ENCODE measurements around the gene ATL1.

The ATL1 gene

DNA sequence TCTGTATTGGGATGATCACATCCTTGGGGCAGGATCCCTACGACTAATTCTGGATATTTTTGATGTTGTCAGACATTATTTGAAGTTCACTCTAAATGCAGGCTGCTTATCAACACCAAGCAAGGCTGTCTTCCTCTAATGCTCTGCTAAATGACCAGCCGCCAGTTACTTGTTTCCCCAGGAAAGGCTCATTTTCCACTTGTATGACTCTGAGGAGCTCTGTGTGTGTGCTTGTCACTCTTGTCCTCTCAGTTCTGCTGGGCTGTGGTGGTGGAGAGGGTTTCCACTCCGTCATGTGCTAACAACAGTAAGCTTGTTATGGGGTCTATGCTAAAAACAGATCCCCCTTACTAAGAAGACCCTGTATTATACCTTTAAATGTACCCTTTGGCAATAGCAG, 42.1 kb downstream of the ATL1 start:
- Histone ChIP-seq H3K9me3 (ENCODE audit: control insufficient read depth, insufficient read depth, low read length) (no peaks in the 10 kb centered on the region), H3K9ac (ENCODE audit: low read depth, low read length) (no peak overlapping the region), H3K36me3 (ENCODE audit: insufficient read depth, low read length) (no peaks in the 10 kb centered on the region), H3K4me1 (ENCODE audit: insufficient read depth, low read length) (peaks cover 10% of the 10 kb centered on the region; the same call in 1 of the 2 replicates)

DNA sequence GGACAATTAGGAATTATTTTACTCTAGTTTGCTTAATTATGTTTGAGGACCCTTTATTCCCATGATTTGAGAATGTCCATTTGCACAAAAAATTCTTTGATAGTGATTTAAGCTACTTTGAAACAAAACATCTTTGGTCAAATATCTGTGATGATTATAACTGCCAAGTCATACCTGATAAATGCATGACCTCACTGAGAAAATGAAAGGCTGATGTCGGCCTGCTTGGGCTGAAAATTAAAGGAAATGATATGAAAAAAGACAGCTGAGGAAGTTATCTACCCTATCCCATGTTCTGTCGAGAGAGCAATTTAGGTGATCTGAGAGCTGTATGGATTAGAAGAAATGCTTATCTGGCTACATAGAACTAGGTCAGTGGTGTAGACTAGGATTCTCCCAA, 43.6 kb downstream of the ATL1 start:
- H3K9ac ChIP-seq (ENCODE audit: low read depth, low read length) = no peak overlapping the region
- no peaks in the 10 kb centered on the region for H3K36me3 ChIP-seq (ENCODE audit: insufficient read depth, low read length)
- no peaks in the 10 kb centered on the region for H3K9me3 ChIP-seq (ENCODE audit: control insufficient read depth, insufficient read depth, low read length)
- H3K4me1 ChIP-seq (ENCODE audit: insufficient read depth, low read length) = peaks cover 10% of the 10 kb centered on the region; the same call in 1 of the 2 replicates

DNA sequence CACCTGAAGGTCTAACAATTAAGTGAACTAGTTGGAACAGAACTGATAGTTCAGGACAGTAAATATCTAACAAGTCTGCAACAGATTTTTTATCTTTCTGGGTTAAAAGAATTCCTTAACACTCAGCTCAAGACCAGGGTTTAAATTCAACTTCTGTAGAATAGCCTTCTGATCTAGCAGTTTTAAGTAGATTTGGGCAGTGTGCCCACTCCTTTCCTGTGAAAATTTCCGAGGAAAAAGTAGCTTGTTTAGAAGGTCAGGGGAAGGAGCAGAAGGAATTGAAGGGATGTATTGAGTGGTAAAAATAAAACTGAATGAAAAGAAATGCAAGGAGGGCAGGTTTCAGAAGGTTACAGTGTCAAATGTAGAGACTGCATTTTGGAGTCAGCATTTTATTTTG, 45.8 kb downstream of the ATL1 start:
- Histone ChIP-seq H3K36me3 (ENCODE audit: insufficient read depth, low read length) (no peaks in the 10 kb centered on the region), H3K9ac (ENCODE audit: low read depth, low read length) (no peak overlapping the region), H3K4me1 (ENCODE audit: insufficient read depth, low read length) (peaks cover 6% of the 10 kb centered on the region; the same call in 1 of the 2 replicates), H3K9me3 (ENCODE audit: control insufficient read depth, insufficient read depth, low read length) (no peaks in the 10 kb centered on the region)

DNA sequence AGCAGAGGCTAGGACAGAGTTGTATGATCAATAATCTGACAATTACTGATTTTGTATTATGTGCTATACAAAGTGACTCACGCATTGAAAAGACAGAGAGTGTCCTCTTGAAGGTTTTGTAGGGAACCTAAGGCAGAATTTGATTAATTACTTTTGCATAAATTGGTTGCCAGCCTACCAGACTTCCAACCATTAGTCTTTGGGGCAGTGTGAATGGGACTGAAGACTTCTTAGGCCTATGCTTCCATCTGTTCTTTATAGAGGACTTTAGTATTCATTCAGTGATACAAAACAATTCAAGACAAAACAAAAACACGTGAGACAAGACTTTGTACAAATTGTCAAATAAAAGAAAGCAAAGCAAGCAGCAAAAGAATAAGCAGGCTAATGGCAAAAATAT, 46.5 kb downstream of the ATL1 start:
- no peak overlapping the region for H3K9ac ChIP-seq (ENCODE audit: low read depth, low read length)
- no peaks in the 10 kb centered on the region for H3K36me3 ChIP-seq (ENCODE audit: insufficient read depth, low read length)
- H3K4me1 ChIP-seq (ENCODE audit: insufficient read depth, low read length) = peaks cover under 1% of the 10 kb centered on the region; the same call in 1 of the 2 replicates
- no peaks in the 10 kb centered on the region for H3K9me3 ChIP-seq (ENCODE audit: control insufficient read depth, insufficient read depth, low read length)

DNA sequence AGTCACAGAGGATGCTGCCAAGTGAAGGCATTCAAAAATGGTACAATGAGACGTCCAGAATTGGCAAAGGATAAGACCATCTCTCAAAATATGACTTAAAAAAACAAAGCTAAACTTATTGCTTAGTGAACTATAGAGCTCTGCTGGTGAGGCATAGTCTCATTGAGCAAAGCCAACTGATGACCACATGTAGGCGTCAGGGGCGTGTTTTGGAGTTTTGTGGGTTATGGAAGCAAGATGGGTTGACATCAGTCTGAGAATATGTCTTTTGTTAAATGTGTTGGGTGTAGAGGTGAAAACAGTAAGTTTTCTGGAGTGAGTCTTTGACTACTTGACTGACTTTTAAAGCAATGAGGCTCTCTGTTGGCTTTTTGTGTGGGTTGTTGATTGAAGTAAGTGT, 47.2 kb downstream of the ATL1 start:
- Histone ChIP-seq H3K9me3 (ENCODE audit: control insufficient read depth, insufficient read depth, low read length) (no peaks in the 10 kb centered on the region), H3K36me3 (ENCODE audit: insufficient read depth, low read length) (no peaks in the 10 kb centered on the region), H3K9ac (ENCODE audit: low read depth, low read length) (no peak overlapping the region), H3K4me1 (ENCODE audit: insufficient read depth, low read length) (no peaks in the 10 kb centered on the region)

DNA sequence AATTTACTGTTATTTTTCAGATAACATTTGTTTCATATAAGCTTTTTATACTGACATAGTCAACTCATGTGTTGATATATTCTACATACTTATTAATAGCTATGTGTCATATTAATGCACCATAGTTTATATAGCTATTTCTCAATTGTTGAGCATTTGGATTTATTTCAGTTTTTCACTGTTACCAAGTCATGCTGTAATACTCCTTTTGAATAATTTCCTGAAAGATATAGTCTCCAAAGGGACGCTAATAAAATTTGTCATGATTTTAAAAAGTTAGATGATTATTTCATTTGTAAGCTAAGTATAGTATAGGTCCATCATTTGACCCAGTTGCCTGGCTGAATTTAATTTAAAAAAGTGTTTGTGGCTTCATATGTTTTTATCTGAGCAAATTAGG, 47.8 kb downstream of the ATL1 start:
- no peaks in the 10 kb centered on the region for H3K9me3 ChIP-seq (ENCODE audit: control insufficient read depth, insufficient read depth, low read length)
- no peaks in the 10 kb centered on the region for H3K4me1 ChIP-seq (ENCODE audit: insufficient read depth, low read length)
- no peak overlapping the region for H3K9ac ChIP-seq (ENCODE audit: low read depth, low read length)
- H3K36me3 ChIP-seq (ENCODE audit: insufficient read depth, low read length) = no peaks in the 10 kb centered on the region

DNA sequence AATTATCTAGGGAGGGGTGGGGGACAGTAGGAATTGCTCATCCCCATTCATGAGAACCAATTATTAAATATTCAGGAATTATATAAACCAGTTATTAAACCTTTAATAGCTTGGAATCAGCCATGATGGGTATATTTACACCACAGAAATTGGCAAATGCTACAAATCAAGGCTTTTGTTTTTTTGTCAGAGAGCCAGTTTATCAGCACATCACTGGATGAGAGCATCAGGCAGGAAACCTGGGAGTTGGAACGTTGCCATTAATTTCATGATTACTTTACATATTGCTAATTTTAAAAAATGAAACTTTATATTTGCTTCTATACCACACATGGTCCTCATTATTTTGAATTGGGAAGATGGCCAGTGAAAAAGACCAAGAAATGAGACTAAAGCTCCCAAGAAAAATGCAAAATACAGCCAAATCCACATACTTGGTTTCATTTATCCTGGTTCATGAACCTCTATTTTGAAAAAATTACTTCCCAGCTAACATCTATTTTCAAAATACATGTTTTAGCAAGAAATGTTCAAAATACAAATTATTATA, 48.4 kb downstream of the ATL1 start:
- Histone ChIP-seq H3K9me3 (ENCODE audit: control insufficient read depth, insufficient read depth, low read length) (no peaks in the 10 kb centered on the region), H3K4me1 (ENCODE audit: insufficient read depth, low read length) (no peaks in the 10 kb centered on the region), H3K36me3 (ENCODE audit: insufficient read depth, low read length) (no peaks in the 10 kb centered on the region), H3K9ac (ENCODE audit: low read depth, low read length) (no peak overlapping the region)

DNA sequence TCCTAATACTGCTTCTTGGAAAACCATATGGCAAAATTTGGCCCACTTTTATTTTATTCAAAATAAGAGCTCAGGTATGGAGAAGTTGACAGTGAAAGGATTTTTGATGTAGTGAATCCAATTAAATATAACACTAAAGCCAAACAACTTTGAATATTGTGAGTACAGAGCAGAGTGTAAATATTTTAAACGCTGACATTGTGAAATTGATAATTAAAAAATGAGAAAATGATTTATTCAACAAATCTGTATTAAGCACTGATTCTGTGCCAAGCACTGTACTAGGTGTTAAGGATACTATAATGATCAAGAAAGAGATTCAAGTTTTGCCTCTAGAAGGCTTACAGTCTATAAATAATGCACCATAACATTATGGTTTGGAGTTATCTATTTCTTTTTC, 50.5 kb downstream of the ATL1 start:
- no peak overlapping the region for H3K9ac ChIP-seq (ENCODE audit: low read depth, low read length)
- H3K9me3 ChIP-seq (ENCODE audit: control insufficient read depth, insufficient read depth, low read length) = no peaks in the 10 kb centered on the region
- H3K36me3 ChIP-seq (ENCODE audit: insufficient read depth, low read length) = no peaks in the 10 kb centered on the region
- no peaks in the 10 kb centered on the region for H3K4me1 ChIP-seq (ENCODE audit: insufficient read depth, low read length)

DNA sequence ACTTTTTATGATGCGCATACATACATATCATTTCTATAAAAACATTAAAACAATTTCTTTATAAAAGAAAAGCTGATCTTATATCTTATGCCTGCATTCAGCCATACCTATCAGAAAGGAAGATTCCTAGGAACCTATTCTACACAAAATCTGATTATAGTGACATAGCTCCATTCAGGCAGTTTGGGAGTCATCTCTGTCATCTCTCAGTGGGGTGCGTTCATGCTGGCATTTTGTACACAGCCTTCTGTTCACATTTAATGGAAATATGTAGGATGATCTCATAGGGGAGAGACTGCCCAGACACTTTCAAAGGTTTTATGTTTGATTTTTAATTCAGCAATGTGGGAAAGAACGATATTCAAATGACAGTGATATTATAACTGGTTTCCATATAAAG, 52.9 kb downstream of the ATL1 start:
- H3K9me3 ChIP-seq (ENCODE audit: control insufficient read depth, insufficient read depth, low read length) = no peaks in the 10 kb centered on the region

DNA sequence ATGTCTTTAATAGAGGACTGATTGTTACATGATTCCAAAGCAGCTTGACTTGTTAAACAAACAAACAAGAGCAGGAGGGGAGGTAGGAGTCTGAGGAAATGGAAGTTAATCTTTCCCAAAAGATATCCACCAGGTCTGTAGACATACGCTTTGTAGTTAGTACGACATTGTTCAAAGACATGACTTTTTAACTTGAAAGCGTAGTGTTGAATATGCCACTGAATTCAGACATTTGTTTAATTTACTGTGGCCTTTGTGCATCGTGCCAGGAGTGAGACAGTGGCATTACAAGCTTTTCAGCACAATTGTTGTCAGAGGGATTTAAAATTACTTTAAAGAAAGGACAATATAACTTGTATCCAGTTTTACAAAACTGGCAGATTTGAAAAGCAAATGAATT, 55.1 kb downstream of the ATL1 start:
- no peaks in the 10 kb centered on the region for H3K36me3 ChIP-seq (ENCODE audit: insufficient read depth, low read length)
- H3K4me1 ChIP-seq (ENCODE audit: insufficient read depth, low read length) = no peaks in the 10 kb centered on the region
- no peak overlapping the region for H3K9ac ChIP-seq (ENCODE audit: low read depth, low read length)
- no peaks in the 10 kb centered on the region for H3K9me3 ChIP-seq (ENCODE audit: control insufficient read depth, insufficient read depth, low read length)

More for the DNA sequence above, 52.9 kb downstream of the ATL1 start:
- Histone ChIP-seq H3K36me3 (ENCODE audit: insufficient read depth, low read length) (no peaks in the 10 kb centered on the region), H3K4me1 (ENCODE audit: insufficient read depth, low read length) (no peaks in the 10 kb centered on the region), H3K9ac (ENCODE audit: low read depth, low read length) (no peak overlapping the region)

DNA sequence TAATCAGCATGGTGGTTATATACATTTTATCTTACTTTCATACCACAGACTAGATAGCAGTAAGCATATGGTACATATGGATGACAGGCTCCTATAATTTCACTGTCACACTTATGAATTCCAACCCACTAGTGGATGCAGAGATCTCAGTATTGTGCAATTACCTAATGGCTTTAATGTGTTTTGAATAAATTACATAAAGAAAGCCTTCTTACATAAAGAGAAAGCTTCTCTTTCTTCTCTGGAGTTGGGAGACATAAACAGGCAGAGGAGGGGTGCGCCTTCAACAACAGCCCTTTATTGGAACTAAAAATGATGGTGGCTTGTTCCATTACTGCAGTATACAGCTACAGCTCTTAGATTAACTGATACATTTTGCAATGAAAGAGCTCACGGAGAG, 55.6 kb downstream of the ATL1 start:
- no peaks in the 10 kb centered on the region for H3K36me3 ChIP-seq (ENCODE audit: insufficient read depth, low read length)
- H3K9me3 ChIP-seq (ENCODE audit: control insufficient read depth, insufficient read depth, low read length) = no peaks in the 10 kb centered on the region
- H3K4me1 ChIP-seq (ENCODE audit: insufficient read depth, low read length) = no peaks in the 10 kb centered on the region
- H3K9ac ChIP-seq (ENCODE audit: low read depth, low read length) = no peak overlapping the region

DNA sequence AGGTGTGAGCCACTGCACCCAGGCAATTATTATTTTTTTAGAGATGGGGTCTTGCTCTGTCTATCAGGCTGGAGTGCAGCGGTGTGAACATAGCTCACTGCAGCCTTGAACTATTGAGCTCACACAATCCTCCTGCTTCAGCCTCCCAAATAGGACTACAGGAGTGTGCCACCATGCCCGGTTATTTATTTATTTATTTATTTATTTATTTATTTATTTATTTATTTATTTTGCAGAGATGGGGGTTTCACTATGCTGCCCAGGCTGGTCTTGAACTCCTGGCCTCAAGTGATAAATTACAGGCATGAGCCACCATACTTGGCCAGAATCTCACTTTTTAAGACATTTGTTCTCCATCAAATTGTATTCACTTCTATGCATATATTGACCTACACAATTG, 56.3 kb downstream of the ATL1 start:
- Histone ChIP-seq H3K36me3 (ENCODE audit: insufficient read depth, low read length) (no peaks in the 10 kb centered on the region), H3K9me3 (ENCODE audit: control insufficient read depth, insufficient read depth, low read length) (no peaks in the 10 kb centered on the region), H3K9ac (ENCODE audit: low read depth, low read length) (no peak overlapping the region), H3K4me1 (ENCODE audit: insufficient read depth, low read length) (no peaks in the 10 kb centered on the region)

DNA sequence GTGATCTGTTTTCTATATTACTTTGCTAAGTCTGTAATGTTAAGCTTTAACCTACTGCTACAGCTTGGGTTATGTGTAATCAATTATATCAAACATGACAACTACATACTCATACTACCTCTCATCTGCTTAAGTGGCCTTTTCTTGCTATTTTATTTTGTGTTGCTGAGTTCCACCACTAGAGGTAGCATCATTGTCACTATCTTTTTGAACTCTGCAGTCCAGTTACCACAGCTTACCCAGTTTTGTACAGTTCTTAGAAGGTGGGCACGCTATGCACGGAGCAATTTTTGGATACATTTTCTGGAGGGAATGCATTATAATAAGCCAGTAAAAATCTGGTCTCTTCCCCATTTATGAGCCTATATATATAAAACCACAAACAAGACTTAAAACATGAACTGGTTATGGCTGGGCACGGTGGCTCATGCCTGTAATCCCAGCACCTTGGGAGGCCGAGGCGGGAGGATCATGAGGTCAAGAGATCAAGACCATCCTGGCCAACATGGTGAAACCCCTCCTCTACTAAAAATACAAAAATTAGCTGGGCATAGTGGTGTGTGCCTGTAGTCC, 59.7 kb downstream of the ATL1 start:
- Histone ChIP-seq H3K36me3 (ENCODE audit: insufficient read depth, low read length) (no peaks in the 10 kb centered on the region), H3K9me3 (ENCODE audit: control insufficient read depth, insufficient read depth, low read length) (no peaks in the 10 kb centered on the region), H3K9ac (ENCODE audit: low read depth, low read length) (no peak overlapping the region), H3K4me1 (ENCODE audit: insufficient read depth, low read length) (no peaks in the 10 kb centered on the region)

DNA sequence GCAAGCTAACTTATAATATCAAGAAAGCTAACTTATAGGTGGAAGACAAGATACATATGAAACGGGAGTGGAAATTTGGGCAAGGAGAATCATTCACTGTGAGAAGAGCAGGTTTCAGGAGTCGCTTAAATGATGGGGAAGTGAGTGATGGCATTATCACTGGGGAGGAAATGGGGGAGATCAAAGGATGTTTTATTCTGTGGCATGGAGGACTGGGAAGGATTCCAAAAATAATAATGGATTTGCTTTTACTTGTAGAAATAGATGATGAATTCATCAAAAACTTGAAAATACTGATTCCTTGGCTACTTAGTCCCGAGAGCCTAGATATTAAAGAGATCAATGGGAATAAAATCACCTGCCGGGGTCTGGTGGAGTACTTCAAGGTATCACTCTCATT, 60.4 kb downstream of the ATL1 start:
- Histone ChIP-seq H3K9me3 (ENCODE audit: control insufficient read depth, insufficient read depth, low read length) (no peaks in the 10 kb centered on the region), H3K4me1 (ENCODE audit: insufficient read depth, low read length) (no peaks in the 10 kb centered on the region), H3K9ac (ENCODE audit: low read depth, low read length) (no peak overlapping the region), H3K36me3 (ENCODE audit: insufficient read depth, low read length) (no peaks in the 10 kb centered on the region)

DNA sequence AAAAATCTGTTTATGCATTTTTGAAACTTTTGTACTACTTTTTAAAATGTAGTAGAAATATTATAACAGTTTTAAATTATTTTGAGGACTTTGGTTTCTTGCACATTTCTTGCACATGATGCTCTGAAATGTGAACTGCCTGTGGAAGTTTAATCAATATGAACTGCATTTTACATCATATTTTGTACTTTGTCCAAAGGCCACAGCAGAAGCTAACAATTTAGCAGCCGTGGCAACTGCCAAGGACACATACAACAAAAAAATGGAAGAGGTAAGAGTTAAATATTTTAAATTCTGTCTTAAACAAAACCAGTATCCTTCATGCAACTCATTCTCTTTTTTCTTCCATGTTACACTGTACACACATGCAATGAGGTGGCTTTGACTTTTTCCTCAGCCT, 63.0 kb downstream of the ATL1 start:
- Histone ChIP-seq H3K36me3 (ENCODE audit: insufficient read depth, low read length) (no peaks in the 10 kb centered on the region), H3K9ac (ENCODE audit: low read depth, low read length) (no peak overlapping the region), H3K9me3 (ENCODE audit: control insufficient read depth, insufficient read depth, low read length) (no peaks in the 10 kb centered on the region), H3K4me1 (ENCODE audit: insufficient read depth, low read length) (no peaks in the 10 kb centered on the region)

DNA sequence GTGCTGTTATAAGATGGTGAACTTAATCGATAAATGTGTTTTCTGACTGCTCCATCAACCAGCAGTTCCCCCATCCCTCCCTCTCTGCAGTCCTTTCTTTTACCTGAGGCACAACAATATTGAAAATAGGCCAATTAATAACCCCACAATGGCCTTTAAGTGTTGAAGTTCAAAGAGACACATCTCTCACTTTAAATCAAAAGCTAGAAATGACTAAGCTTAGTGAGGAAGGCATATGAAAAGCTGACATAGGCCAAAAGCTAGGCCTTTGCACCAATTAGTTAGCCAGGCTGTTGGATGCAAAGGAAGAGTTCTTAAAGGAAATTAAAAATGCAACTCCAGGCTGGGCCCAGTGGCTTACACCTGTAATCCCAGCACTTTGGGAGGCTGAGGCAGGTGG, 64.5 kb downstream of the ATL1 start:
- Histone ChIP-seq H3K36me3 (ENCODE audit: insufficient read depth, low read length) (no peaks in the 10 kb centered on the region), H3K4me1 (ENCODE audit: insufficient read depth, low read length) (no peaks in the 10 kb centered on the region), H3K9ac (ENCODE audit: low read depth, low read length) (no peak overlapping the region), H3K9me3 (ENCODE audit: control insufficient read depth, insufficient read depth, low read length) (no peaks in the 10 kb centered on the region)

Measured in ES-I3 (cell line).